Stimulated activated effector memory CD8-positive, alpha-beta T cell treated with anti-CD3 and anti-CD28 coated beads, Interleukin-12 subunit alpha, Interleukin-12 subunit beta, amount 100 ng/mL, for 72 hours (primary cell): ENCODE data around the gene HRH2.

ENCODE experiments used
- ATAC-seq: fragments of 150-1000 bp; cut with Tn5 transposase; 2 replicates; pipeline ENCODE4 v1.10.0; 2021
- DNase-seq, 2 donors: peaks; one replicate each; pipeline ENCODE4 v3.0.0; 2021 to 2022; ENCODE audit warnings: low spot score in 2 of 2
- H3K27ac Mint-ChIP-seq: one replicate; pipeline ENCODE4 v1.8.0; 2022; ENCODE audit warnings: mild to moderate bottlenecking, mixed read lengths
- H3K36me3 Mint-ChIP-seq: one replicate; pipeline ENCODE4 v1.8.0; 2022; ENCODE audit warnings: mild to moderate bottlenecking, mixed read lengths
- H3K4me1 Mint-ChIP-seq: one replicate; pipeline ENCODE4 v1.8.0; 2022; ENCODE audit warnings: mixed read lengths
- H3K4me3 Mint-ChIP-seq: one replicate; pipeline ENCODE4 v1.8.0; 2022; ENCODE audit warnings: mild to moderate bottlenecking, mixed read lengths
- H3K9me3 Mint-ChIP-seq: one replicate; pipeline ENCODE4 v1.8.0; 2022; ENCODE audit warnings: mixed read lengths

Gene HRH2

GRCh38 chr5:175690586-175690985, 32.7 kb downstream of the HRH2 start:
- ATAC-seq (no peak), DNase-seq (no peak)
- peaks cover 5% of the 10 kb centered on the region for H3K4me1 Mint-ChIP-seq
- no peak overlapping the region for H3K4me3 Mint-ChIP-seq
- no peaks in the 10 kb centered on the region for H3K9me3 Mint-ChIP-seq
- H3K27ac Mint-ChIP-seq = no peak overlapping the region
- H3K36me3 Mint-ChIP-seq = no peaks in the 10 kb centered on the region

- Mint-ChIP-seq H3K27ac (no peak overlapping the region), H3K4me1 (peaks cover 14% of the 10 kb centered on the region), H3K4me3 (no peak overlapping the region), H3K36me3 (no peaks in the 10 kb centered on the region), H3K9me3 (no peaks in the 10 kb centered on the region)
- no peak for ATAC-seq
- DNase-seq = no peak
Measured at GRCh38 chr5:175691761-175692160, 33.9 kb downstream of the HRH2 start.

GRCh38 chr5:175692235-175692995, 34.5 kb downstream of the HRH2 start:
- H3K4me1 Mint-ChIP-seq = peaks cover 15% of the 10 kb centered on the region

GRCh38 chr5:175692996-175693710, 35.3 kb downstream of the HRH2 start:
- DNase-seq (no peak), ATAC-seq (no peak)
- Mint-ChIP-seq H3K9me3 (no peaks in the 10 kb centered on the region), H3K4me3 (no peak overlapping the region), H3K36me3 (no peaks in the 10 kb centered on the region), H3K27ac (no peak overlapping the region), H3K4me1 (peaks cover 21% of the 10 kb centered on the region)

More at GRCh38 chr5:175692235-175692995, 34.5 kb downstream of the HRH2 start:
- no peak overlapping the region for H3K4me3 Mint-ChIP-seq
- H3K27ac Mint-ChIP-seq = no peak overlapping the region
- no peaks in the 10 kb centered on the region for H3K9me3 Mint-ChIP-seq
- ATAC-seq (no peak), DNase-seq (no peak)
- no peaks in the 10 kb centered on the region for H3K36me3 Mint-ChIP-seq

GRCh38 chr5:175693741-175694140, 35.9 kb downstream of the HRH2 start:
- Mint-ChIP-seq H3K36me3 (no peaks in the 10 kb centered on the region), H3K27ac (no peak overlapping the region), H3K4me1 (peaks cover 21% of the 10 kb centered on the region), H3K9me3 (no peaks in the 10 kb centered on the region), H3K4me3 (no peak overlapping the region)
- DNase-seq (no peak), ATAC-seq (no peak)

- DNase-seq (no peak), ATAC-seq (no peak)
- Mint-ChIP-seq H3K27ac (peak overlapping the region; percentile 88), H3K4me1 (peaks cover 21% of the 10 kb centered on the region), H3K9me3 (no peaks in the 10 kb centered on the region), H3K36me3 (no peaks in the 10 kb centered on the region), H3K4me3 (no peak overlapping the region)
Measured at GRCh38 chr5:175694371-175695160, 36.7 kb downstream of the HRH2 start.

GRCh38 chr5:175695161-175696126, 37.6 kb downstream of the HRH2 start:
- peak overlapping the region; percentile 88 for H3K27ac Mint-ChIP-seq
- H3K4me1 Mint-ChIP-seq = peaks cover 21% of the 10 kb centered on the region
- ATAC-seq (no peak), DNase-seq (no peak)
- no peaks in the 10 kb centered on the region for H3K36me3 Mint-ChIP-seq
- no peaks in the 10 kb centered on the region for H3K9me3 Mint-ChIP-seq
- H3K4me3 Mint-ChIP-seq = no peak overlapping the region

GRCh38 chr5:175696139-175696854, 38.4 kb downstream of the HRH2 start:
- H3K27ac Mint-ChIP-seq = peak overlapping the region; percentile 88
- ATAC-seq = peak; percentile 68
- H3K4me3 Mint-ChIP-seq = no peak overlapping the region
- peak; percentile 39 to 77 for DNase-seq
- no peaks in the 10 kb centered on the region for H3K36me3 Mint-ChIP-seq
- H3K9me3 Mint-ChIP-seq = no peaks in the 10 kb centered on the region
- H3K4me1 Mint-ChIP-seq = peaks cover 16% of the 10 kb centered on the region

GRCh38 chr5:175696855-175697198, 39.0 kb downstream of the HRH2 start:
- peaks cover 16% of the 10 kb centered on the region for H3K4me1 Mint-ChIP-seq
- DNase-seq (no peak), ATAC-seq (no peak)
- no peaks in the 10 kb centered on the region for H3K36me3 Mint-ChIP-seq
- H3K4me3 Mint-ChIP-seq = no peak overlapping the region
- H3K27ac Mint-ChIP-seq = peak overlapping the region; percentile 88
- no peaks in the 10 kb centered on the region for H3K9me3 Mint-ChIP-seq

- no peak for DNase-seq
- Mint-ChIP-seq H3K36me3 (no peaks in the 10 kb centered on the region), H3K9me3 (no peaks in the 10 kb centered on the region), H3K27ac (no peak overlapping the region), H3K4me3 (no peak overlapping the region), H3K4me1 (peaks cover 16% of the 10 kb centered on the region)
- no peak for ATAC-seq
Measured at GRCh38 chr5:175697846-175698245, 40.0 kb downstream of the HRH2 start.

- DNase-seq (no peak), ATAC-seq (no peak)
- no peak overlapping the region for H3K4me3 Mint-ChIP-seq
- no peaks in the 10 kb centered on the region for H3K36me3 Mint-ChIP-seq
- H3K4me1 Mint-ChIP-seq = peaks cover 16% of the 10 kb centered on the region
- H3K27ac Mint-ChIP-seq = no peak overlapping the region
- H3K9me3 Mint-ChIP-seq = peaks cover 2% of the 10 kb centered on the region
Measured at GRCh38 chr5:175698401-175699115, 40.7 kb downstream of the HRH2 start.

GRCh38 chr5:175700991-175701390, 43.1 kb downstream of the HRH2 start:
- Mint-ChIP-seq H3K4me1 (peaks cover 13% of the 10 kb centered on the region), H3K9me3 (peaks cover 2% of the 10 kb centered on the region), H3K36me3 (no peaks in the 10 kb centered on the region), H3K4me3 (no peak overlapping the region), H3K27ac (no peak overlapping the region)
- ATAC-seq (no peak), DNase-seq (no peak)

GRCh38 chr5:175701797-175702196, 43.9 kb downstream of the HRH2 start:
- Mint-ChIP-seq H3K4me1 (peaks cover 7% of the 10 kb centered on the region), H3K9me3 (peaks cover 2% of the 10 kb centered on the region), H3K27ac (no peak overlapping the region), H3K36me3 (no peaks in the 10 kb centered on the region), H3K4me3 (no peak overlapping the region)
- DNase-seq (no peak), ATAC-seq (no peak)

- Mint-ChIP-seq H3K36me3 (no peaks in the 10 kb centered on the region), H3K9me3 (peaks cover 2% of the 10 kb centered on the region), H3K4me3 (no peak overlapping the region), H3K4me1 (peaks cover 7% of the 10 kb centered on the region), H3K27ac (no peak overlapping the region)
- ATAC-seq = no peak
- DNase-seq = no peak
Measured at GRCh38 chr5:175706499-175706898, 48.6 kb downstream of the HRH2 start.
